GM18951 (cell line): Measurements from ENCODE around the gene KRTAP5-7.
"Not testable (repeated sequence)": the region's sequence is repeated elsewhere in the genome, so short reads cannot be mapped to it uniquely, and the experiment has no call there.

Experiments
- POLR2A ChIP-seq: IDR thresholded peaks from 4 replicates; pipeline ENCODE4 v1.6.1; 2011; ENCODE audit warnings: mild to moderate bottlenecking; ENCODE audit not compliant: insufficient read length, insufficient read depth; ENCODE audit errors: extremely low read depth
- in situ Hi-C: fragments of 300-500 bp; cut with MboI; formaldehyde crosslinking; loops from one replicate; pipeline ENCODE4 v1.12.0; 2022; ENCODE audit warnings: low sequenced_read_pairs, mixed read lengths, inconsistent platforms; ENCODE audit not compliant: unreplicated experiment

The KRTAP5-7 gene

GRCh38 chr11:71545405-71545966, 18.4 kb downstream of the KRTAP5-7 start:
- TF ChIP-seq POLR2A, result no peak
- in situ Hi-C loops, result no loop called here

GRCh38 chr11:71548120-71548519, 21.1 kb downstream of the KRTAP5-7 start, which contains the start of gene KRTAP5-9:
KRTAP5-9 (plus strand) TSS chr11:71548420; CDS start chr11:71548658, 238 bp downstream.
- in situ Hi-C loops, result no loop called here

GRCh38 chr11:71548716-71549151, 21.7 kb downstream of the KRTAP5-7 start:
- in situ Hi-C loops, result no loop called here
- TF ChIP-seq POLR2A, result no peak

More at GRCh38 chr11:71548120-71548519, 21.1 kb downstream of the KRTAP5-7 start, which contains the start of gene KRTAP5-9:
- no peak for TF ChIP-seq POLR2A

GRCh38 chr11:71551711-71552110, 24.6 kb downstream of the KRTAP5-7 start:
- TF ChIP-seq POLR2A, result no peak
- in situ Hi-C loops, result no loop called here

GRCh38 chr11:71554996-71555395, 27.9 kb downstream of the KRTAP5-7 start:
- in situ Hi-C loops, result no loop called here
- TF ChIP-seq POLR2A, result no peak

- TF ChIP-seq POLR2A, result no peak
- in situ Hi-C loops, result no loop called here
These were observed 28.4 kb downstream of the KRTAP5-7 start for GRCh38 chr11:71555508-71555907.

- in situ Hi-C loops, result no loop called here
- no peak for TF ChIP-seq POLR2A
These were observed 29.0 kb downstream of the KRTAP5-7 start for GRCh38 chr11:71556018-71556417.

- TF ChIP-seq POLR2A, result no peak
- in situ Hi-C loops, result no loop called here
These were observed 30.2 kb downstream of the KRTAP5-7 start for GRCh38 chr11:71557257-71557656.

GRCh38 chr11:71558996-71559395, 31.9 kb downstream of the KRTAP5-7 start:
- TF ChIP-seq POLR2A, result no peak
- in situ Hi-C loops, result no loop called here

- in situ Hi-C loops, result no loop called here
- no peak for TF ChIP-seq POLR2A
These were observed 35.1 kb downstream of the KRTAP5-7 start for GRCh38 chr11:71562120-71562519.

GRCh38 chr11:71563406-71563805, 36.3 kb downstream of the KRTAP5-7 start:
- in situ Hi-C loops, result no loop called here
- no peak for TF ChIP-seq POLR2A

GRCh38 chr11:71564430-71564829, 37.4 kb downstream of the KRTAP5-7 start:
- TF ChIP-seq POLR2A, result no peak
- in situ Hi-C loops, result no loop called here

GRCh38 chr11:71565263-71565662, 38.2 kb downstream of the KRTAP5-7 start, which contains the start of gene KRTAP5-10:
KRTAP5-10 (plus strand) TSS chr11:71565563; CDS start chr11:71565588, 25 bp downstream.
- in situ Hi-C loops, result no loop called here
- TF ChIP-seq POLR2A, result no peak

GRCh38 chr11:71566081-71566620, 39.1 kb downstream of the KRTAP5-7 start:
- no peak for TF ChIP-seq POLR2A
- in situ Hi-C loops, result no loop called here

GRCh38 chr11:71566626-71567599, 39.8 kb downstream of the KRTAP5-7 start:
- in situ Hi-C loops, result not testable (repeated sequence)

- in situ Hi-C loops, result not testable (repeated sequence)
These were observed 40.6 kb downstream of the KRTAP5-7 start for GRCh38 chr11:71567633-71568032.
